Adrenal gland (tissue), 5 donors: ENCODE results near the gene ARL11.

Experiments
- POLR2A ChIP-seq, 2 donors: fragments of 450-650 bp; IDR thresholded peaks; one replicate each; pipeline ENCODE4 v1.6.1; 2017; ENCODE audit warnings: antibody characterized with exemption in 2 of 2, mild to moderate bottlenecking in 2 of 2, moderate library complexity in 1 of 2
- TF ChIP-seq, protein P1 (sequence below), 6 experiments: fragments of 450-650 bp in 4 of 6; fragments of 200-600 bp in 2 of 6; sonication (generic) in 1 of 6; IDR thresholded peaks; 1 replicate in 5 of 6; 2 replicates in 1 of 6; pipeline versions ENCODE4 v1.5.1 to v1.8.0; 2016 to 2021; ENCODE audit warnings: antibody characterized with exemption in 6 of 6, mild to moderate bottlenecking in 2 of 6, moderate library complexity in 1 of 6
- donor health status: DM: no; HTN: no; CAD: no.

DNA sequence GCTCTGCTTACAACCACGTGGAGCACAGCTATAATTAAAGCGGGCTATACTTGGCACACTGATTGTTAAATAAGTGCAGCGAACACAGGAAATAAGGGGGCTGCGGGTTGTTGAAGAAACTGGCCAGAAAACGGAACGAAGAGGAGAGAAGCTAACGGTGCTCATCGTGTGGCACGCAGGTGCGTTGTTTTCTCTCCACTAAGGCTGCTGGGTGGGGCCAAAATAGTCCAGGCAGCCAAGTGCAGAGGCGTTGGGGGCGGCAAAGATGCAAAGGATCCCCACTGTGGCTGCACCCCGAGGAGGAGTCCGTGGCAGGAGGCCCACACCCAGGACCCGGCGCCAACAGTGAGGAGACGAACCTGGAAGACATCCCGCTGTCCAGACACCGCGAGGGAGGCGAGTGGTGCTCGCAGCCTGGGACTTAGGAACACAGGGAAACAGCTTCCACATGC lies 8.1 kb upstream of the ARL11 start:
- TF ChIP-seq, protein P1, sequence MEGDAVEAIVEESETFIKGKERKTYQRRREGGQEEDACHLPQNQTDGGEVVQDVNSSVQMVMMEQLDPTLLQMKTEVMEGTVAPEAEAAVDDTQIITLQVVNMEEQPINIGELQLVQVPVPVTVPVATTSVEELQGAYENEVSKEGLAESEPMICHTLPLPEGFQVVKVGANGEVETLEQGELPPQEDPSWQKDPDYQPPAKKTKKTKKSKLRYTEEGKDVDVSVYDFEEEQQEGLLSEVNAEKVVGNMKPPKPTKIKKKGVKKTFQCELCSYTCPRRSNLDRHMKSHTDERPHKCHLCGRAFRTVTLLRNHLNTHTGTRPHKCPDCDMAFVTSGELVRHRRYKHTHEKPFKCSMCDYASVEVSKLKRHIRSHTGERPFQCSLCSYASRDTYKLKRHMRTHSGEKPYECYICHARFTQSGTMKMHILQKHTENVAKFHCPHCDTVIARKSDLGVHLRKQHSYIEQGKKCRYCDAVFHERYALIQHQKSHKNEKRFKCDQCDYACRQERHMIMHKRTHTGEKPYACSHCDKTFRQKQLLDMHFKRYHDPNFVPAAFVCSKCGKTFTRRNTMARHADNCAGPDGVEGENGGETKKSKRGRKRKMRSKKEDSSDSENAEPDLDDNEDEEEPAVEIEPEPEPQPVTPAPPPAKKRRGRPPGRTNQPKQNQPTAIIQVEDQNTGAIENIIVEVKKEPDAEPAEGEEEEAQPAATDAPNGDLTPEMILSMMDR (IDR thresholded peaks at IDR 0.05) = no peak
- TF ChIP-seq POLR2A (IDR thresholded peaks at IDR 0.05) = no peak
